Prostate gland (tissue), 1 donor: ENCODE measurements around the gene UGT1A3.

Source experiments
- POLR2A ChIP-seq: fragments of 450-650 bp; IDR thresholded peaks from one replicate; pipeline ENCODE4 v1.6.1; 2016; ENCODE audit warnings: antibody characterized with exemption, mild to moderate bottlenecking
- POLR2AphosphoS5 ChIP-seq: sonication (generic); formaldehyde crosslinking; IDR thresholded peaks from one replicate; pipeline ENCODE4 v1.6.1; 2017; ENCODE audit warnings: antibody characterized with exemption

DNA sequence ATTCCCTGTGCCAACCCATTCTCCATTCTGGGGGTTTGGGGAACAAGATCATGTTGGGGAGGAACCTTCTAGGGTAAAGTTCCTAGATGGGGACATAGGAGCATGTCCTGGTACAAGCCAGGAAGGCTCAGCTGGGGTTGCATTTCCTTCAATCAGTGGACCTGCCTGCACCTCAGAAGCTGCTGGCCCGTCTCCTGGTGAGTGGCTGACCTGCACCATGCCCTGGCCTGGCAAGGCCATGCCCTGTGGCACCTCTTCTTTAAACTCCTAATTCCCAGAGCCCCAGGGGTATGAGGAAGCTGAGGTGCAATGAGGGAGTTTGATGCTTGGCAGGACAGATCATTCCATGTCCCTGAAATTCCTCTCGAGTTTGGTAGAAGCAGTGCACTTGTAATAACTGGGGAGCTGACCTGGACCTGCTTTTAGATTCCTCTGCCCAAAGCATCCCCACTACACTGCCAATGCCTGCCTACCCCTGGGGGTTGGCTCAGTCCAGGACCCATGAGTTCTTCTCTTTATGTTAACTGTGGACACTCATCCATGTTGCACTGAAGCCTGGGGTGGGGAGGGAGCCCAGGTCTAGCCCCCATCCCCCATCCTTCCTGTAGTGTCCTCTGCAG, 74.6 kb downstream of the UGT1A3 start:
- TF ChIP-seq POLR2AphosphoS5 (no peak), POLR2A (no peak)
